Right lobe of liver (tissue), 6 donors: ENCODE results near the gene CYP4F8. TPM values are rescaled to one million over a fixed set of nuclear protein-coding genes. Genes with fewer than 3 reads are reported as not detected.
A peak's percentile ranks its signal among the peaks of the same experiment; 100 is the strongest.

ENCODE experiments used
- ATAC-seq, 4 donors: fragments of 200-7000 bp; cut with Tn5 transposase; one replicate each; pipeline ENCODE4 v1.9.1; 2020; ENCODE audit warnings: mild to moderate bottlenecking in 4 of 4, moderate library complexity in 4 of 4
- DNase-seq, 3 donors: peaks; one replicate each; pipeline ENCODE4 v3.0.0-alpha.2; 2020
- H3K27ac ChIP-seq, 3 donors: fragments of 200-600 bp; one replicate each; pipeline ENCODE4 v1.8.0; 2022
- H3K27me3 ChIP-seq, 2 donors: fragments of 200-600 bp; one replicate each; pipeline ENCODE4 v1.8.0; 2022
- H3K36me3 ChIP-seq, 4 donors: fragments of 200-600 bp; sonication (generic) in 1 of 4; one replicate each; pipeline versions ENCODE4 v1.5.1 to v1.8.0; 2017 to 2022; ENCODE audit warnings: control low read depth in 1 of 4
- H3K4me1 ChIP-seq, 4 donors: fragments of 200-600 bp; sonication (generic) in 1 of 4; one replicate each; pipeline versions ENCODE4 v1.5.1 to v1.8.0; 2017 to 2022; ENCODE audit warnings: control low read depth in 1 of 4
- H3K4me3 ChIP-seq, 3 donors: fragments of 200-600 bp; one replicate each; pipeline ENCODE4 v1.8.0; 2022
- H3K9me3 ChIP-seq, 4 donors: fragments of 200-600 bp; sonication (generic) in 1 of 4; one replicate each; pipeline versions ENCODE4 v1.5.1 to v1.8.0; 2017 to 2022; ENCODE audit warnings: control low read depth in 1 of 4
- POLR2A ChIP-seq: fragments of 450-650 bp; IDR thresholded peaks from one replicate; pipeline ENCODE4 v1.6.1; 2017; ENCODE audit warnings: antibody characterized with exemption, mild to moderate bottlenecking
- WGBS: methylation state at CpG from one replicate; pipeline ENCODE4 v1.1.6; 2018; ENCODE audit warnings: low coverage, low lambda C conversion rate; ENCODE audit not compliant: insufficient coverage; ENCODE audit errors: missing lambda C conversion rate; 5-methylcytosine and 5-hydroxymethylcytosine counted together
- intact Hi-C, 2 donors: fragments of 100-400 bp; cut with DNase I; formaldehyde crosslinking; loops; one replicate each; pipeline versions ENCODE4 v1.11.2 to v1.14.1; 2022
- total RNA-seq, 6 experiments: library from RNA; depleted of rRNA in 2 of 6; stranded (reverse); fragments of >200 nt in 2 of 6; fragmentation: NEBNext Ultra II Directional in 3 of 6; extraction: Animal tissue kit (Norgen Biotek cat#: 25700) in 3 of 6; gene quantifications; one replicate each; pipeline versions ENCODE4 v1.1.0 to v1.2.4, GENCODE V29; 2016 to 2023
- TF ChIP-seq, protein P1 (sequence below), 4 donors: fragments of 200-600 bp in 3 of 4; fragments of 450-650 bp in 1 of 4; IDR thresholded peaks; one replicate each; pipeline versions ENCODE4 v1.5.1 to v1.8.0; 2016 to 2022; ENCODE audit warnings: antibody characterized with exemption in 4 of 4, mild to moderate bottlenecking in 2 of 4
- donor health status: DM: no; HTN: yes; CAD: no.
- donor health status: DM: no; HTN: no; CAD: no.
- donor health status: DM: no; HTN: no; CAD: no.
- donor health status: DM: no; HTN: yes; CAD: no.
- donor health status: DM: no; HTN: yes; CAD: no.

Gene CYP4F8
- total RNA-seq, 6 experiments from 2014 or later = not detected

DNA sequence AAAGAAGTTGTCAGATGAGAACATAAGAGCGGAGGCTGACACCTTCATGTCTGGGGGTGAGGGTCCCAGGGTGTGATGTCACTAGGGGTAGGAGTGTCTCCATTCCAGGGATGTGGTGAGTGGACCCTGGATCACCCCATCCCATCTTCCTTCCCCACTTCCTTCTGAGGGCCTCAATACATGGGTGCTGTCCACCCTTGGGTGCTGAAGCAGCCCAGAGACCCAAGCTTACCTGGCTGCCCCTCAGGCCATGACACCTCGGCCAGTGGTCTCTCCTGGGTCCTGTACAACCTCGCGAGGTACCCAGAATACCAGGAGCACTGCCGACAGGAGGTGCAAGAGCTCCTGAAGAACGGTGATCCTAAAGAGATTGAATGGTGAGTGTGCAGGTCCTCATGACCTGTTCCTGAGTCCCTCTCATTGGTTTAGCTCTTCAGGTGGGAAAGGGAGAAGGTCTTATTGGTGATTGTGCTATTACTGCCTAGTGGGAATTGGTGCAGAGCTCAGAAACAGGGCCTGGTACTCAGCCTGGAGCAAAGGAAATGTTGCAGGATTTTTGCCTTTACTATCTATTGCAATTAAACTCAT lies 37.7 kb upstream of the CYP4F8 start:
- TF ChIP-seq, protein P1, sequence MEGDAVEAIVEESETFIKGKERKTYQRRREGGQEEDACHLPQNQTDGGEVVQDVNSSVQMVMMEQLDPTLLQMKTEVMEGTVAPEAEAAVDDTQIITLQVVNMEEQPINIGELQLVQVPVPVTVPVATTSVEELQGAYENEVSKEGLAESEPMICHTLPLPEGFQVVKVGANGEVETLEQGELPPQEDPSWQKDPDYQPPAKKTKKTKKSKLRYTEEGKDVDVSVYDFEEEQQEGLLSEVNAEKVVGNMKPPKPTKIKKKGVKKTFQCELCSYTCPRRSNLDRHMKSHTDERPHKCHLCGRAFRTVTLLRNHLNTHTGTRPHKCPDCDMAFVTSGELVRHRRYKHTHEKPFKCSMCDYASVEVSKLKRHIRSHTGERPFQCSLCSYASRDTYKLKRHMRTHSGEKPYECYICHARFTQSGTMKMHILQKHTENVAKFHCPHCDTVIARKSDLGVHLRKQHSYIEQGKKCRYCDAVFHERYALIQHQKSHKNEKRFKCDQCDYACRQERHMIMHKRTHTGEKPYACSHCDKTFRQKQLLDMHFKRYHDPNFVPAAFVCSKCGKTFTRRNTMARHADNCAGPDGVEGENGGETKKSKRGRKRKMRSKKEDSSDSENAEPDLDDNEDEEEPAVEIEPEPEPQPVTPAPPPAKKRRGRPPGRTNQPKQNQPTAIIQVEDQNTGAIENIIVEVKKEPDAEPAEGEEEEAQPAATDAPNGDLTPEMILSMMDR (IDR thresholded peaks at IDR 0.05) = no peak
- no peak for TF ChIP-seq POLR2A
- WGBS = 80% methylated on average over 2 of the region's 6 CpGs
- peak in 2 of 3 donors; percentile 17 for DNase-seq
- H3K4me3 ChIP-seq = no peak overlapping the region
- intact Hi-C loops = no loop called here
- no peaks in the 10 kb centered on the region for H3K4me1 ChIP-seq
- no peaks in the 10 kb centered on the region for H3K36me3 ChIP-seq
- no peaks in the 10 kb centered on the region for H3K27me3 ChIP-seq
- ATAC-seq = peak in 1 of 4 donors; percentile 14
- H3K9me3 ChIP-seq = no peaks in the 10 kb centered on the region
- no peak overlapping the region for H3K27ac ChIP-seq

DNA sequence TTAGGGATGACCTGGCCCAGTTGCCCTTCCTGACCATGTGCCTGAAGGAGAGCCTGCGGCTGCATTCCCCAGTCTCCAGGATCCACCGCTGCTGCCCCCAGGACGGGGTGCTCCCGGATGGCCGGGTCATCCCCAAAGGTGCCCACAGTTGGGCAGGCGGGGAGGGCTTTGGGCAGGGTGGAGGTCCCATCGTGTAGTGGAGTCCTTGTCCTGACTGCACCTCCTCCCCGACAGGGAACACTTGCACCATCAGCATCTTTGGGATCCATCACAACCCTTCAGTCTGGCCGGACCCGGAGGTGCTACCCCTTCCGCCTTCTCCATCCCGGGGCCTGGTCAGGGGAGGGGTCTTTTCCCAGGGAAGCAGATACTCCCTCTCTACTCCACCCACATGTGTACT lies 31.7 kb upstream of the CYP4F8 start:
- H3K27ac ChIP-seq = no peak overlapping the region
- H3K9me3 ChIP-seq = no peaks in the 10 kb centered on the region
- peak in 1 of 3 donors; percentile 32 for DNase-seq
- peak in 1 of 4 donors; percentile 19 for ATAC-seq
- H3K36me3 ChIP-seq = no peaks in the 10 kb centered on the region
- no peaks in the 10 kb centered on the region for H3K27me3 ChIP-seq
- no peak overlapping the region for H3K4me3 ChIP-seq
- intact Hi-C loops = no loop called here
- no peaks in the 10 kb centered on the region for H3K4me1 ChIP-seq
- TF ChIP-seq POLR2A = no peak
- TF ChIP-seq, protein P1 (IDR thresholded peaks at IDR 0.05) = no peak
- WGBS = no CpG with 5 or more reads among the region's 12 CpGs

DNA sequence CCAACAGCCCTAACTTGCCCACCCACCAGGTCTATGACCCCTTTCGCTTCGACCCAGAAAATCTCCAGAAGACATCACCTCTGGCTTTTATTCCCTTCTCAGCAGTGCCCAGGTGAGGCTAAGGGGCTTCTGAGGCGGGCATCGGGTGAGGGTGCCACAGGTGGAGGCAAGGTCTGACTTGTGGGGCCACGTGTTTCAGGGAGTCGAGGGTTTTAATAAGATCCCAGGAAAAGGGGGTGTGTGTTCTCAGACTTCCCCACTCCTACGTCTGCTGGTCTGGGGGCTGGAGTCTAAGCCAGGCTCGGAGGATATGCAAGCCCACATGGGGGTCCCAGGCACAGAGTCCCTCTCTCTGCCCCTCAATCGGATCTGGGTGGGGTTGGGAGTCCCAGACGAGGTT lies 30.9 kb upstream of the CYP4F8 start:
- DNase-seq (peak in 1 of 3 donors; percentile 34), ATAC-seq (peak in 1 of 4 donors; percentile 7)
- Histone ChIP-seq H3K27ac (no peak overlapping the region), H3K36me3 (no peaks in the 10 kb centered on the region), H3K4me3 (no peak overlapping the region), H3K27me3 (no peaks in the 10 kb centered on the region), H3K4me1 (no peaks in the 10 kb centered on the region), H3K9me3 (no peaks in the 10 kb centered on the region)
- WGBS = 40% methylated on average over 4 of the region's 10 CpGs
- intact Hi-C loops = no loop called here
- TF ChIP-seq, protein P1 (IDR thresholded peaks at IDR 0.05) = no peak
- no peak for TF ChIP-seq POLR2A

DNA sequence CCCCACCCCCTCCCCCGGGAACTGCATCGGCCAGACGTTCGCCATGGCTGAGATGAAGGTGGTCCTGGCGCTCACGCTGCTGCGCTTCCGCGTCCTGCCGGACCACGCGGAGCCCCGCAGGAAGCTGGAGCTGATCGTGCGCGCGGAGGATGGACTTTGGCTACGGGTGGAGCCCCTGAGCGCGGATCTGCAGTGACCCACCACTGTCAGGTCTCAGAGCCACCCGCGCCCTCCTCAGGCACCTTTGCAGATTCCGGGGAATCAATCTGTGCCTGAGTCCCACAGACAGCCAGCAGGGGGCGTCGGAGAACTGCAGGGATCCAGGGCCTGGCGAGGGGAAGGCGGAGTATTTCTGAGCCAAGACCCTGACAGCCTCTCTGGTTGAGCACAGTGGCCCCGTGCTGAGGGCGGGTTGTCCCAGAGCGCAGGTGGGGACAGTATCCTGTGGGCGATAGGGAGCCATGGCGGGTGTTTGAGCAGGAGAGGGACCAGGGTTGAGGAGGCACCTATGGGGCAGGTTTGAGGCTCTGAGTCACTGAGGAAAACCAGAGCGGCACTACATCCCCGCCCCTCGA lies 30.4 kb upstream of the CYP4F8 start:
- H3K36me3 ChIP-seq = no peaks in the 10 kb centered on the region
- ATAC-seq (peak; percentile 88 to 96 (median 94)), DNase-seq (peak; percentile 80 to 85 (median 84))
- no peaks in the 10 kb centered on the region for H3K9me3 ChIP-seq
- no peaks in the 10 kb centered on the region for H3K27me3 ChIP-seq
- no peaks in the 10 kb centered on the region for H3K4me1 ChIP-seq
- no peak overlapping the region for H3K27ac ChIP-seq
- no peak overlapping the region for H3K4me3 ChIP-seq
- 22% methylated on average over 10 of the region's 35 CpGs for WGBS
- TF ChIP-seq, protein P1 (IDR thresholded peaks at IDR 0.05) = peak; percentile 77 to 94 (median 88)
- no peak for TF ChIP-seq POLR2A
- intact Hi-C loops = no loop called here
